HepG2 (cell line): ENCODE measurements around the gene CDC42BPG. TPM values are rescaled to one million over a fixed set of nuclear protein-coding genes. Genes with fewer than 3 reads are reported as not detected.

Experiments used
- BRD4 ChIP-seq: sonication (generic); formaldehyde crosslinking; IDR thresholded peaks from 2 replicates; pipeline ENCODE4 v1.4.0; 2020; ENCODE audit warnings: missing genetic modification reagents
- GABPB1 ChIP-seq: IDR thresholded peaks from 2 replicates; pipeline ENCODE4 v1.6.1; 2016; ENCODE audit warnings: mild to moderate bottlenecking, missing genetic modification reagents, moderate library complexity, missing compliant biosample characterization
- GMEB2 ChIP-seq: IDR thresholded peaks from 2 replicates; pipeline ENCODE4 v1.6.1; 2016; ENCODE audit warnings: missing biosample characterization, missing genetic modification reagents, low read depth
- HOXA9 ChIP-seq: sonication (generic); formaldehyde crosslinking; IDR thresholded peaks from 2 replicates; pipeline ENCODE4 v1.8.1; 2022; ENCODE audit warnings: missing genetic modification reagents, mild to moderate bottlenecking, moderate library complexity, borderline replicate concordance
- JUND ChIP-seq: sonication (generic); formaldehyde crosslinking; IDR thresholded peaks from 2 replicates; pipeline ENCODE4 v1.8.0; 2022; ENCODE audit warnings: mild to moderate bottlenecking, missing genetic modification reagents
- KLF13 ChIP-seq: sonication (generic); formaldehyde crosslinking; IDR thresholded peaks from 2 replicates; pipeline ENCODE4 v1.4.0; 2020; ENCODE audit warnings: mild to moderate bottlenecking, missing genetic modification reagents
- MAF1 ChIP-seq: sonication (generic); formaldehyde crosslinking; IDR thresholded peaks from 2 replicates; pipeline ENCODE4 v1.5.0; 2020; ENCODE audit warnings: missing genetic modification reagents, borderline replicate concordance
- MLLT10 ChIP-seq: sonication (generic); formaldehyde crosslinking; IDR thresholded peaks from 2 replicates; pipeline ENCODE4 v1.4.0; 2020; ENCODE audit warnings: missing genetic modification reagents
- NCOR1 ChIP-seq: fragments of 200-600 bp; sonication (generic); IDR thresholded peaks from 2 replicates; pipeline ENCODE4 v1.7.0; 2017; ENCODE audit warnings: antibody characterized with exemption, low read length, borderline replicate concordance
- SSRP1 ChIP-seq: IDR thresholded peaks from 2 replicates; pipeline ENCODE4 v1.6.1; 2016; ENCODE audit warnings: control low read depth
- ZBTB38 ChIP-seq: sonication (generic); formaldehyde crosslinking; IDR thresholded peaks from 2 replicates; pipeline ENCODE4 v1.5.1; 2020; ENCODE audit warnings: mild to moderate bottlenecking, missing genetic modification reagents
- ZFX ChIP-seq: sonication (generic); formaldehyde crosslinking; IDR thresholded peaks from 2 replicates; pipeline ENCODE4 v1.4.0; 2020; ENCODE audit warnings: mild to moderate bottlenecking, low read depth, missing genetic modification reagents, moderate library complexity
- ZNF382 ChIP-seq: sonication (generic); formaldehyde crosslinking; IDR thresholded peaks from 2 replicates; pipeline ENCODE4 v1.5.0; 2020; ENCODE audit warnings: missing genetic modification reagents, mild to moderate bottlenecking, borderline replicate concordance
- ZNF501 ChIP-seq: sonication (generic); formaldehyde crosslinking; IDR thresholded peaks from 2 replicates; pipeline ENCODE4 v1.5.1; 2020; ENCODE audit warnings: mild to moderate bottlenecking, moderate library complexity, missing genetic modification reagents
- ZNF841 ChIP-seq: sonication (generic); formaldehyde crosslinking; IDR thresholded peaks from 2 replicates; pipeline ENCODE4 v1.8.1; 2023; ENCODE audit warnings: missing genetic modification reagents, borderline replicate concordance
- polyA plus RNA-seq, 8 experiments: library from polyadenylated mRNA; depleted of rRNA in 3 of 8; stranded (reverse) in 7 of 8; unstranded in 1 of 8; fragments of >200 nt; fragmentation: Illumina TruSeq in 4 of 8; extraction: Trizol in 4 of 8; gene quantifications; 2 replicates each; pipeline versions ENCODE4 v1.2.1 to v1.2.3, GENCODE V29; 2011 to 2016; ENCODE audit warnings: low read depth in 4 of 8, missing spikeins in 1 of 8, mixed read lengths in 1 of 8; ENCODE audit not compliant: insufficient read depth in 1 of 8
- total RNA-seq, 5 experiments: library from RNA; depleted of rRNA; stranded (reverse); fragments of >200 nt; fragmentation: Illumina TruSeq; extraction: Trizol; gene quantifications; 2 replicates each; pipeline ENCODE4 v1.2.3, GENCODE V29; 2016; ENCODE audit warnings: low read depth in 1 of 5
- TF ChIP-seq, protein P1 (sequence below): sonication (generic); formaldehyde crosslinking; IDR thresholded peaks from 2 replicates; pipeline ENCODE4 v1.5.1; 2020; ENCODE audit warnings: mild to moderate bottlenecking, missing genetic modification reagents, moderate library complexity
- TF ChIP-seq, protein P2 (sequence below): sonication (generic); formaldehyde crosslinking; IDR thresholded peaks from 2 replicates; pipeline ENCODE4 v1.5.1; 2020; ENCODE audit warnings: mild to moderate bottlenecking, missing genetic modification reagents
- TF ChIP-seq, protein P3 (sequence below): sonication (generic); formaldehyde crosslinking; conservative IDR thresholded peaks from 2 replicates; pipeline ENCODE4 v1.4.0; 2020; ENCODE audit warnings: mild to moderate bottlenecking, missing genetic modification reagents, moderate library complexity

Gene CDC42BPG
- total and polyA plus RNA-seq, 2 of the 13 experiments (the other 11 are each of a cell fraction or from before 2014, with no cell fraction given): 0.55 to 1.4 TPM

DNA sequence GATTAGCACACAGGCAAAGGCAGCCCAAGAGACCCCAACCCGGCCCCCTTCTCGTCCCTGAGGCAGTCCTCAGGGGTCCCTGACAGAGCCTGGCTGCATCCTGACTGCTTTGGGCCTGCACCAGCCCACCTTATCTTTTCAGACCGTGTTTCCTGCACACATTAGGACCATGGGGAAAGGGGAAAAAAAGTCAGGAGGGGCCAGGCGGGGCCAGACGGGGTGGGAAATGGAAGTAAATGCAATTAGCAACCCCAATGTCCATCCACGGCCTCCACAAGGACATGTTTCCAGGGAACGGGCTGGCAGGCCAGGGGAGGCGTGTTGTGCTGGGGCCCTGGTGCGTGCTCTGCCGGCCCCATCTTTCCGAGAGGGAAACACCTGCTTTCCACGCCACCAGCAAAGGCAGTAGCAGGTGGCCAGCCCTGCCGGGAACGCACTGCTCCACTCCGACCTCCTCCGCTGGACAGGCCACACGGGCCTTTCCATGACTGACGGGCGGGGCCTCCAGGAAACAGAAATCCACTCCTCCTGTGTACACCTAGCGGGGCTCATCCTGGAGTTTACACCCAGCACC is 26.5 kb upstream of the CDC42BPG start (continued):
- no peak for TF ChIP-seq ZNF841 (CRISPR knock-in tag)
- no peak for TF ChIP-seq BRD4 (CRISPR knock-in tag)
- no peak for TF ChIP-seq JUND (CRISPR knock-in tag)
- TF ChIP-seq SSRP1: no peak
- TF ChIP-seq, protein P1, sequence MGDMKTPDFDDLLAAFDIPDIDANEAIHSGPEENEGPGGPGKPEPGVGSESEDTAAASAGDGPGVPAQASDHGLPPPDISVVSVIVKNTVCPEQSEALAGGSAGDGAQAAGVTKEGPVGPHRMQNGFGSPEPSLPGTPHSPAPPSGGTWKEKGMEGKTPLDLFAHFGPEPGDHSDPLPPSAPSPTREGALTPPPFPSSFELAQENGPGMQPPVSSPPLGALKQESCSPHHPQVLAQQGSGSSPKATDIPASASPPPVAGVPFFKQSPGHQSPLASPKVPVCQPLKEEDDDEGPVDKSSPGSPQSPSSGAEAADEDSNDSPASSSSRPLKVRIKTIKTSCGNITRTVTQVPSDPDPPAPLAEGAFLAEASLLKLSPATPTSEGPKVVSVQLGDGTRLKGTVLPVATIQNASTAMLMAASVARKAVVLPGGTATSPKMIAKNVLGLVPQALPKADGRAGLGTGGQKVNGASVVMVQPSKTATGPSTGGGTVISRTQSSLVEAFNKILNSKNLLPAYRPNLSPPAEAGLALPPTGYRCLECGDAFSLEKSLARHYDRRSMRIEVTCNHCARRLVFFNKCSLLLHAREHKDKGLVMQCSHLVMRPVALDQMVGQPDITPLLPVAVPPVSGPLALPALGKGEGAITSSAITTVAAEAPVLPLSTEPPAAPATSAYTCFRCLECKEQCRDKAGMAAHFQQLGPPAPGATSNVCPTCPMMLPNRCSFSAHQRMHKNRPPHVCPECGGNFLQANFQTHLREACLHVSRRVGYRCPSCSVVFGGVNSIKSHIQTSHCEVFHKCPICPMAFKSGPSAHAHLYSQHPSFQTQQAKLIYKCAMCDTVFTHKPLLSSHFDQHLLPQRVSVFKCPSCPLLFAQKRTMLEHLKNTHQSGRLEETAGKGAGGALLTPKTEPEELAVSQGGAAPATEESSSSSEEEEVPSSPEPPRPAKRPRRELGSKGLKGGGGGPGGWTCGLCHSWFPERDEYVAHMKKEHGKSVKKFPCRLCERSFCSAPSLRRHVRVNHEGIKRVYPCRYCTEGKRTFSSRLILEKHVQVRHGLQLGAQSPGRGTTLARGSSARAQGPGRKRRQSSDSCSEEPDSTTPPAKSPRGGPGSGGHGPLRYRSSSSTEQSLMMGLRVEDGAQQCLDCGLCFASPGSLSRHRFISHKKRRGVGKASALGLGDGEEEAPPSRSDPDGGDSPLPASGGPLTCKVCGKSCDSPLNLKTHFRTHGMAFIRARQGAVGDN (CRISPR knock-in tag): peak; percentile 56
- TF ChIP-seq, protein P2, sequence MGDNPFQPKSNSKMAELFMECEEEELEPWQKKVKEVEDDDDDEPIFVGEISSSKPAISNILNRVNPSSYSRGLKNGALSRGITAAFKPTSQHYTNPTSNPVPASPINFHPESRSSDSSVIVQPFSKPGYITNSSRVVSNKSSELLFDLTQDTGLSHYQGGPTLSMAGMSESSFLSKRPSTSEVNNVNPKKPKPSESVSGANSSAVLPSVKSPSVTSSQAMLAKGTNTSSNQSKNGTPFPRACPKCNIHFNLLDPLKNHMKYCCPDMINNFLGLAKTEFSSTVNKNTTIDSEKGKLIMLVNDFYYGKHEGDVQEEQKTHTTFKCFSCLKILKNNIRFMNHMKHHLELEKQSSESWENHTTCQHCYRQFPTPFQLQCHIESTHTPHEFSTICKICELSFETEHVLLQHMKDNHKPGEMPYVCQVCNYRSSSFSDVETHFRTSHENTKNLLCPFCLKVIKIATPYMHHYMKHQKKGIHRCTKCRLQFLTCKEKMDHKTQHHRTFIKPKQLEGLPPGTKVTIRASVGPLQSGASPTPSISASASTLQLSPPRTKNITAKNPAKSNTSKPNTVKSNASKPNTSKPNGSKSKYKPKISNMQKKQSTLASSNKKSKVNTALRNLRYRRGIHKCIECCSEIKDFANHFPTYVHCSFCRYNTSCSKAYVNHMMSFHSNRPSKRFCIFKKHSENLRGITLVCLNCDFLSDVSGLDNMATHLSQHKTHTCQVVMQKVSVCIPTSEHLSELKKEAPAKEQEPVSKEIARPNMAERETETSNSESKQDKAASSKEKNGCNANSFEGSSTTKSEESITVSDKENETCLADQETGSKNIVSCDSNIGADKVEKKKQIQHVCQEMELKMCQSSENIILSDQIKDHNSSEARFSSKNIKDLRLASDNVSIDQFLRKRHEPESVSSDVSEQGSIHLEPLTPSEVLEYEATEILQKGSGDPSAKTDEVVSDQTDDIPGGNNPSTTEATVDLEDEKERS (CRISPR knock-in tag): 0 out of 2 replicates have a peak, but pooled peaks have one; percentile 7
- peak; percentile 63 for TF ChIP-seq ZFX (CRISPR knock-in tag)
- 0 out of 2 replicates have a peak, but pooled peaks have one; percentile 5 for TF ChIP-seq ZNF501 (CRISPR knock-in tag)
- TF ChIP-seq NCOR1: no peak
- TF ChIP-seq, protein P3, sequence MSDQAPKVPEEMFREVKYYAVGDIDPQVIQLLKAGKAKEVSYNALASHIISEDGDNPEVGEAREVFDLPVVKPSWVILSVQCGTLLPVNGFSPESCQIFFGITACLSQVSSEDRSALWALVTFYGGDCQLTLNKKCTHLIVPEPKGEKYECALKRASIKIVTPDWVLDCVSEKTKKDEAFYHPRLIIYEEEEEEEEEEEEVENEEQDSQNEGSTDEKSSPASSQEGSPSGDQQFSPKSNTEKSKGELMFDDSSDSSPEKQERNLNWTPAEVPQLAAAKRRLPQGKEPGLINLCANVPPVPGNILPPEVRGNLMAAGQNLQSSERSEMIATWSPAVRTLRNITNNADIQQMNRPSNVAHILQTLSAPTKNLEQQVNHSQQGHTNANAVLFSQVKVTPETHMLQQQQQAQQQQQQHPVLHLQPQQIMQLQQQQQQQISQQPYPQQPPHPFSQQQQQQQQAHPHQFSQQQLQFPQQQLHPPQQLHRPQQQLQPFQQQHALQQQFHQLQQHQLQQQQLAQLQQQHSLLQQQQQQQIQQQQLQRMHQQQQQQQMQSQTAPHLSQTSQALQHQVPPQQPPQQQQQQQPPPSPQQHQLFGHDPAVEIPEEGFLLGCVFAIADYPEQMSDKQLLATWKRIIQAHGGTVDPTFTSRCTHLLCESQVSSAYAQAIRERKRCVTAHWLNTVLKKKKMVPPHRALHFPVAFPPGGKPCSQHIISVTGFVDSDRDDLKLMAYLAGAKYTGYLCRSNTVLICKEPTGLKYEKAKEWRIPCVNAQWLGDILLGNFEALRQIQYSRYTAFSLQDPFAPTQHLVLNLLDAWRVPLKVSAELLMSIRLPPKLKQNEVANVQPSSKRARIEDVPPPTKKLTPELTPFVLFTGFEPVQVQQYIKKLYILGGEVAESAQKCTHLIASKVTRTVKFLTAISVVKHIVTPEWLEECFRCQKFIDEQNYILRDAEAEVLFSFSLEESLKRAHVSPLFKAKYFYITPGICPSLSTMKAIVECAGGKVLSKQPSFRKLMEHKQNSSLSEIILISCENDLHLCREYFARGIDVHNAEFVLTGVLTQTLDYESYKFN (CRISPR knock-in tag): 0 out of 2 replicates have a peak, but pooled peaks have one; percentile 4
- TF ChIP-seq ZBTB38 (CRISPR knock-in tag): peak; percentile 97
- no peak for TF ChIP-seq MAF1 (CRISPR knock-in tag)
- no peak for TF ChIP-seq KLF13
- peak; percentile 12; the same call in 1 of the 2 replicates for TF ChIP-seq GABPB1 (CRISPR knock-in tag)
- TF ChIP-seq GMEB2: no peak
- no peak for TF ChIP-seq HOXA9 (CRISPR knock-in tag)
- TF ChIP-seq ZNF382 (CRISPR knock-in tag): no peak
- no peak for TF ChIP-seq MLLT10 (CRISPR knock-in tag)
